NAMALWA (cell line): ENCODE data around the gene PACS2.

Source experiments
- DNase-seq: peaks from one replicate; pipeline ENCODE4 v3.0.0-alpha.2; 2015; ENCODE audit warnings: low spot score

The PACS2 gene

DNA sequence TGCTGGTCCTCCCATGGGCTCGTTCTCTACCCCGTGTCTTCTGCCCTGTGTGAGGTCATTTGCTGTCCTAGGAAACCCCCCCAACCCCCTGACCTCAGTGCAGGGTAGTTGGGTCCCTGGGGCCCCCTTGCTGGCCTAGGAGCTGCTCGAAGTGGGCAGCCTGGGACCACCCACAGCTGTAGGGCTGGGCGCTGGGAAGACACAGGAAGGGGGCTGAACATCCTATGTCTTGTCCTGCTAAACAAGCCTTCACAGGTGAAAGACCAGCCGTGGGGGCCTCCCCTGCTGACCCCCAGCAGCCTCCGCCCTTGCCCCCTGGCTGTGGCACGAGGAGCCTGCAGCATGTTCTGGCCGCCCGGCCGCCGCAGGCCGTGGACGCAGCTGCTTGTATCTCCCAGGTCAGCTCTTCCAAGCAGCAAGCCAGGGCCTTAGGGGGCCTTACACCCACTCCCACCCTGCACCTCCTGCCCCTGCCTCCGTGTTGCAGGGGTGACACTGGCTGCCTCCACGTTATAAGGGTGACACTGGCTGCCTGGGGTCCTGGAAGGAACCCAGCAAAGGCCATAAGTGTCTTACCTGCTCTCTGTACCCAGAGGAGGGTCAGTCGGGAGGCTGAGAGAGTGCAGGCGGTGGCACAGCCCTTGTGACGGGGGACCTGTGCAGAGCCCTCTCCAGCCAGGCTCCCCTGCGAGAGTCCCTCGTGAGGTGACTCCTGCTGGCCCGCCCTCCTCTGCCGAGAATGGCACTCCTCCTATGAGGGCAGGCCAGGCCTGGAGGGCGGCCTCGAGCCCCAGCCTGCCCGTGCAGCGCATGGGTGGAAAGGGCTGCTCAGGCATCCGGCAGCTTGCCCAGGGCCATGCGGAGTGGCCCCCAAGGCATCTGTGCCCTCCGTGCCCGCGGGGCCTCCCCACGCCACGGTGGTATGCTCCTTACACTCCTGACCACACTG is 72.3 kb downstream of the PACS2 start:
- no peak for DNase-seq

DNA sequence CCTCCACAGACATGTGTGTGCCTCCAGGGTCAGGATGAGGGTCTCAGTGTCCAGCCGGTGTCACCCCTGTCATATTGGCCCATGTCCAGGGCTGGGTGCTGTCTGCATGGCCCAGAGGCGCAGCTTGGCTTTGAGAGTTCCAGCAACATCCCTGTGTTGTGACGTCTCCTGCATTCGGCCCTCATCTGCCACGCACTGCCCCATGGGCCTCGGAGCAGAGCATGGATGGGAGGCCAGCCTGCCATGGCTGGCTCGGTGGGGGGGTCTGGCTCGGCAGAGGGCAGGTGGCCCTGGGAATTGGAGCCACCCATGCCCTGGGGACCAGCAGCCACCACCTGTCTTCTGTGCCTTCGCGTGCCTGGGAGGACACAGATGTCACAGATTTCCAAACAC is 73.0 kb downstream of the PACS2 start:
- DNase-seq = no peak

DNA sequence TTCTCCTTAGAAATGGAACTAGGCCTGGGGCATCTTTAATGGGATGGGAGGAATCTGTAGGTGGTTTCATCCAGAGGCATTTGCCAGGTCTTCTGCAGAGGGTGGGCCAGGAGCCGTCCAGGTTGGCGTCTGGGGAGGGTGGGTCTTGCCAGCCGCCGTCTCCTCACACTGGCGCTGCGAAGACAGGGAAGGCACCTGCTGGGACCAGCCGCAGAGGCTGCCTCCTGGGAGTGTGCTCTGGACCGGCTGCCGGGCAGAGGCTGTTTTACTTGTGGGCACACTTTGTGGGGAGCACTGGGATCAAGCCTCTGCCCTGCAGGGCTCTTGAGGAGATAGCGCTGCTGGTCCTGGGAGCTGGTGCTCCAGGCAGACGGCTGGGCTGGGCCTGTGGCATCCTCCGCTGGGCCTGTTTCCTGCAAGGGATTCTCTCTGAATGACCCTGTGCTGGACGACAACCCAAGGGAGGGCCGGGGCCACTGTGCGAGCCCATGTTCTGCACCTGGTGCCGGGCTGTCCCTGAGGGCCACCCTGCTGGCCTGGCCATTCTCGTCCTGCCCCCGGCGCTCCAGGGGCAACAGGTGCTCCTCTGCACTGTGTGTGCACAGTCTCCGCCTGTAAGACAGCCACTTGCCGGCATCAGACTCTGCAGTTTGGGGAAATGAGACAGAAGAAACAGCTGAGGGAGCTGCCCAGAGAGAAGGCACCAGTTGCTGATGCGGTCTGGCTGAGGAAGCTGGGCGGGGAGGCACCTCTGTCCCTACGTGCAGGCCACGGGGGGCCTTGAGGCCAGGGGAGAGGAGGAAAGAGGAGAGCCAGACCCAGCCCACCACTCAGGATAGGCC is 73.8 kb downstream of the PACS2 start:
- DNase-seq = no peak

DNA sequence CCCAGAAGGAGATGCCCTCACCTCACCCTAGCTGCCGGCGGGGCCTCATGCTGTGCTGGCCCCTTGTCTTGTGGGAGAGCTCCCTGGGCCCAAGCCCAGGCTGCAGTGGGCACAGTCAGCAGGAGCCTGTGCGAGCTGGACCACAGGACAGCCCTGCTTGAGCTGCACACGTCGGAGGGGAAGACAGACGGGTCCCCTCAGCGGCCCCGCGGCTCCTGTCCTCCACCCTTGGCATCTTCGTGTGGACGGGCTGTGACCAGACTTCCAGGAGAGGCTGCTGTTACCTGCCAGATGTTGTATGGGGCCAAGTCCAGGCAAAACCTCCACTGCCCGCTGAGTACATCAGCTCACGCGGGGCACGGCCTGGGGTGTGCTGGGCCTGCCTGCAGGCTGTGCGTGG is 74.4 kb downstream of the PACS2 start:
- DNase-seq = no peak

DNA sequence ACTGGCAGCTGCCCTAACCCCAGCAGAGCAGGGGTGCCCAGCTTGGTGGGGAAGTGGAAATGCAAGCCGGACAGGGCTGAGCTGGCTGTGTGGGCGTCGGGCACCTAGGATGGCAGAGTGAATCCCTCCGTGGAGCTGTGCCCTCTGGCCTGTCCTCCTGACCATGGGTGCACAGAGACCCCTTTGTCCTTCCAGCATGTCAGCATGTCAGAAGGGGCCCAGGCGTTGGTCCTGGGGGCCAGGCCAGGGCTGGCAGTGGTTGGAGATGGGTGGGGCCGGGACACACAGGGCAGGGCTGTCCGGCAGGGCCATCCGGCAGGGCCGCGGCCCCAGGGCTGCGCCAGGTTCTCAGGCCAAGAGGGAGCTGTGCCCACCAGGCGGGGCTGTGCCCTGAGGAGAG is 75.0 kb downstream of the PACS2 start:
- no peak for DNase-seq

DNA sequence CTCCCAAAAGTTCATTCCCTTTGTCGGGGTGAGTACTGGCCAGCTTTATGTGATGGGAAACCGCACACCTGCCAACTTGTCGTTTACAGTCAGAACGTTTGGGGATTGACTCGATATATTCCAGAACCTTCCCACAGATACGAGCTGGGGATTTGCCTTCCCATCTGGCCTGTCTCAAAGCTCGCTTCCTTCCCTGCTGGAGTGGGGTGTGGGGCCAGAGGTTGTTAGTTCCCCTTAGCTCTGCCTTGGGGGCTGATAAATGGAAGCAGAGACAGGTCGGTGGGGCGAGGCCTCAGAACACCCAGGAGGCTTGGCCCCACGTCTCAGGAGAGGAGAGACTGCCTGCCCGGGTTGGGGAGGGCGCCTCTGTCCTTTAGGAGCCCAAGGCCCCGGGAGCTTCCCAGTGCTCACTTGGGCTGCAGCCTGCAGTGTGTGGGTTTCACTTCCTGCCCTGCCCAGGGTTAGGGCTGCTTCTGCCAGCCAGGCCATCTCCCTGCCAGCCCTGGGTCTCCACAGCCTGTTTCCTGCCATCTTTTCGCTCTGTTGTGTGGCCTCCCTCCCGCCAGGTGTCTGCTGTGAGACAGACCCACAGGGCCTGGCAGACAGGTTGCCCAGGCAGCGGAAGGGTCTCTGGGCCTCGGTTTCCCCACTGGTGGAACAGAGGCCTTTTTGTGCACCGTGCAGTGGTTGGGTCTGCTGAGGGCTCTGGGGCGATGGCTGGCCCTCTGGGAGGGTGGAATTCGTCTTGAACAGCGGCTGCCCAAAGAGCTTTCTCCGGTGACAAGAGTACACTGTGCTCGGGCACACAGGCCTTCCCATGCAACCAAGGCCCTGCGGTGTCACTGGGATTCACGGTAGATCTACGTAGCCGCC is 75.7 kb downstream of the PACS2 start:
- no peak for DNase-seq

DNA sequence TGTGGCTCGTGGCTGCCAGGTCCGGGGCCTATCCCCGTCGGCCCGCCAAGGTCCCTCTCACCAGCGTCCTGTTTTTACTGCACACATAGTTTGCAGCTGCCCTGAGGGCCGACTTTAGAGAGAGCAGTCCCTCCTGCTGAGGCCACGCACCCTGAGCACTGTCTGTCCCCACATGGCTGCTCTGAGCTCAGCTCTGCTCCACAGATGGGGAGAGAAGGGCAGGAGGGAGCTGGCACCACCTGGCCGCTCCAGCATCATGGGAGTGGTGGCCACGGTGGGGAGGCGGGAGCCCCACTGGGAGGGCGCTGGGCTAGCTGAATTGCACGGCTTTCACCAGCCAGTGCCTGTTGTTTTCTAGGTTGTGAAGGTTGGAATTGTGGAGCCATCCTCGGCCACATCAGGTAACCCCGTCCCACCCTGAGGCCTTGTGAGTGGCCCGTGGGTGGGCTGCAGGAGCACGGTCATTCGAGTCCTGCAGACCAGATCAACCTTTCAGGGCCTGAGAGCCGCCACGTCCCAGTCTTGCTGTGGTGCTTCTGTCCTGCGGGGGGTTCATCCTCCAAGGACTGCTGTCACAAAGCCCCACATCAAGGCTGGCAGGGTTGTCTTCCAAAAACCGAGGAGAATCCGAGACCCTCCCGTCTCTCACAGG is 76.4 kb downstream of the PACS2 start:
- DNase-seq = no peak

DNA sequence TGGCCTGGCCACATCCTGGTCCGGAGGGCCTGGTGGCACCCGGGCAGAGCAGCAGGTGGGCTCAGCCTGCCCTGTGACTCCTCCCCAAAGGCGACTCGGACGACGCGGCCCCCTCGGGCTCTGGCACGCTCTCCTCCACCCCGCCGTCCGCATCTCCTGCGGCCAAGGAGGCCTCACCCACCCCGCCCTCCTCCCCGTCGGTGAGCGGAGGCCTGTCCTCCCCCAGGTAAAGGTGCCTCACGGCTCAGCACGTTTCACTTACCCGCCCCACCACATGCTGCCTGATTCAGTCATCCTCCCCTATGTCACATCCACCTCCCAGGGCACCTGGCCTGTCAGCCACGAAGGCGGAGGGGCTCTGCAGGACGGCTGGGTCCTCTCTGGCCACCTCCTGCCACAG is 77.0 kb downstream of the PACS2 start:
- DNase-seq = no peak

DNA sequence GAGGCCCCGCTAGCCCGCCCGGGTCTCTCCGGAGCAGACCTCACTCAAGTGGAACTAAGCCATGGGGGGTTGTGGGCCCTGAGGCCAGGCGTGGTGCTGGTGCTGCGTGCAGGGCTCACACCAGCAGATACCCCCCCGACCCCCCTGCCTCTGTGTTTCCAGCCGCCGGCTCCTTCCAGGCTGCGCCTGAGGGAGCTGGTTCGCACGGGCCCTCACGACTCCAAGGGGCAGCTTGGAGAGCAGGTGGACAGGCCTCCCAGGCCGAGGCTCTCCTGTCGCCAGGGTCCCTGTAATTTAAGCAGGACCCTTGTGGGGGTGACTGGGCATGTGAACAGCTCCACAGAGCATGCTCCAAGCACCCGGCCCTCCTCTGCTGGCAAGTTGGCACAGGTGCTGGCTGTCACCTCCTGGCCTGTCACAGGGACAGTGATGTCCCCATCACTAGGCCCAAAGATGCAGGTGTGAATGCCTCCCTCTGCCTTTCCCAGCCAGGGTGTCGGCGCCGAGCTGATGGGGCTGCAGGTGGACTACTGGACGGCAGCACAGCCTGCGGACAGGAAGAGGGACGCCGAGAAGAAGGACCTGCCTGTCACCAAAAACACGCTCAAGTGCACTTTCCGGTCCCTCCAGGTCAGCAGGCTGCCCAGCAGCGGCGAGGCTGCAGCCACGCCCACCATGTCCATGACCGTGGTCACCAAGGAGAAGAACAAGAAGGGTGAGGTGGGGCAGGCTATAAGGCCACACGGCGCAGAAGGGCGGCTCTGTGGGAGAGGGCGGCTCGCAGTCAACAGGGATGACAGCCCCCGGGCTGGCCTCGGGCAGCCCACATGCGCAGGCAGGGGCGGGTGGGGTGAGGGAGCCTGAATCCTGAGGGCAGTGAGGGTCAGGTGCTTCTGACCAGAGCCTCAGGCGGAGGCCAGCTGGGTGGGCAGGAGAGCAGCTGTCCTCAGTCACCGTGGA is 77.9 kb downstream of the PACS2 start:
- no peak for DNase-seq

DNA sequence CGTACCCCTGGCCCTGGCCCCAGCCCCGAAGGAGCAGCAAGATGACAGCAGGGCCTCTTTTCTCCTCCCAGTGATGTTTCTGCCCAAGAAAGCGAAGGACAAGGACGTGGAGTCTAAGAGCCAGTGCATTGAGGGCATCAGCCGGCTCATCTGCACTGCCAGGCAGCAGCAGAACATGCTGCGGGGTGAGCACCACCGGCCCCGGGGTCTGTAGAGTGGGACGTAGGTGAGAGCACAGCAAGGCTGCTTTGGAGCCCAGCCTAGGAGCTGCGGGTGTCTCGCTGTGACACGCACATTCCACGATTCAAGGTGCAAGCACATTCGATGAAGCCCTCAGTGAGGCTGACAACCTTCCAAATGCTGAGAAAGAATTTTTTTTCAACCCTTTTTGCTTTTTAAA is 78.6 kb downstream of the PACS2 start:
- no peak for DNase-seq

DNA sequence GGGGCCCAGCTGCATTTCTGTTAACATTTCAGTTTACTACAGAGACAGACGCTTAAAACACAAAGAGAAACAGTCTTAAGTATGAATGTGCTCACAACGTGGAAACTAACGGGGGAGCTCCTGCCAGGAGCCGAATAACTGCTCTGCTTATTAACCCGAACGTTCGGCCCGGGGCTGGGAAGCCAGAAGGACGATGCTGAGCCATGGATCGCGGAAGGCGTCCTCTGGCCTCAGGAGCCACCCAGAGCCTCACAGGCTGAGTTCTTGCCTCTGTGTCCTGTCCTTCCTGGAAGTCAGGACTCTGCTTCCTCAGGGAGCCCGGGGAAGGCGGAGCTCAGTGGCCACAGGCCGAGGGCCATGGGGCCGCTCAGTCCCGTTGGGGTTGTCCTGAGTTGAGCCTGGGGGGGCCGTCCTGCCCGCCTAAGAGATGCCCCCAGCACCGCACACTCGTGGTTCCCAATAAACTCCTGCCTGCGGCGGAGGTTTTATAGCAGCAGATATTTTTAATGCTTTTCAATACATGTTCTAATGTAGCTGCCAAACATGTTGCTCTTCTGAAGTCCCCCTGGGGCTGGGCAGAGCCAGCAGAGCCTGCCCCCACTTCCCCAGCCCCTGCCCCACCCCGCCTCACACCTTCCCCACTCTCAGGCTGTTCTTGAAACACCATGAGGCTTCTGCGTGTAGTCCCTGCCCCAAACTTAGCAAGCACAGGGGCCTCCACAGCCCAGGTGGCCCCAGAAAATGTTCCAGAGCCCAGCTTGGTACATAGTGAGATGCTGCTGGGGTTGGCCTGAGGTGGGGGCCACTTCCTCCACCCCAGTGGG is 80.4 kb downstream of the PACS2 start:
- DNase-seq = no peak

DNA sequence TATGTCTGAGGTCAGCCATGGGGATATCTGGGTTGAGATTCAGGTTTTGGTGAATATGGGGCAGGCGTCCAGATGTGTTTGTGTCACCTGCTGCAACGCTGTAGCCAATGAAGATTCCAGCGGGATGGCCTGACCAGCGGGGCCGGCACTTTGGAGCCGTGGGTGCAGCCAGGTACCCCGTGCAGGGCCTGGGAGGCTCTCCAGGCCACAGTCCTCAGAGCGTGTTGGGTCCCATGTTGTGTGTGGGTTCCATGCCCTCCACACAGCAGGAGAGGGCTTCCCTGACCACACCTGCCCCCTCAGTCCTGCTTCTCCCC is 80.9 kb downstream of the PACS2 start:
- DNase-seq = no peak

DNA sequence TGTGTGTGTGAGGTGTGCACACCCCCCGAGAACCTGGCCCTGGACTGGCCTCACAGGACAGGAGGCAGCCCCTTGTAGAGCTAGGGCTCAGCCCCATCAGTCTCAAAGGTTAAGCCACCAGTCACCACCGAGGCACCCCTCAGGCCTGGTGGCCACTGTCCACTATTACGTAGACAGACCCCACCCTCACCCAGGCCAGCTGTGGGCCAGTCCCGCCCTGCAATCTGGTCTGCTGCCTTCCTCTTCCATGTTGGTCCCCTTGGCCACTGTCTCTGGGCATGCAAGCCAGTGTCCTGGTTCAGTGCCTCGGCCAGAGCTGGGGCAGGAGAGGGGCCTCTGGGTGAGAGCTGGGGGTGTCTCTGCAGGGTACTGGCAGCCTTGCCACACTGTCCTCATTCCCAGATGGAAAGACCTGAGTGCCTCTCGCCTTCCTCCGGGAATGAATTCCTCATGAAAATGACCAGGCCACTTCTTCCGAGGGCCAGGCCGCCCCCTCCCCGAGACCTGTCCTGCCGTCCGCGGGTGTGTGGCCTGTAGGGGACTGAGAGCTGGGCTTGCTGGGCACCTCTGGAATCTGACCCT is 82.9 kb downstream of the PACS2 start:
- no peak for DNase-seq

DNA sequence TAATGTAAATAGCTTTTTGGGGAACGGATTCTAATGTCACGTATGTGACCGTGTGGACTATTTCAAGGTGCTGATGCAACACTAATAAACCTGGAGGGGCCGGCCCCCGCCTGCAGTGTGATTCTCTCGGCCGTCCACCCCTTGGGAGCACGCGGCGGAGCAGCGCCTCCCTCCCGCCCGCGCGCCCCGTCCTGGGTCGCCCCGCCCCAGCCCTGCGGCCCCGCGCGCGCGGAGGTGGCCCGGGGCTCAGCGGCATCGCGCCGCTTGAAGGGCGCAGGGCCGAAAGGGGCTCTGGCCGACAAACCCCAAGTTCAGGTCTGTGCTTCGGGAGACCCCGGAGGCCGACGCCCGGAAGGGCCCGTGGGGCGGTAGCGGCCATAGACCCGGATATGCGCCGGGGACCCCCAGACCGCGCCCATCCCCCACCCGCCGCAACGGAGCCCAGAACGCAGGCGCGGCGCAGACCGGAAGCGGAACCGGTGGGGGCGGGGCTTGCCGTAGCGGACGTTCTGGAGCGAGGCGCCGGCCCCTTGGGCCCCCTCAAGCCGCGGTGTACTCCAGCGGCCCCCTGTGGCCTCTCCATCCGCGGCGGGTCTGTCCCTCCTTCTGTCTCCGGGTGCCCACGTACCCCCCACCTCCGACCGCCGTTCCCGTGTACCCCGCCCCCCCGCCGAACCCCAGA is 83.6 kb downstream of the PACS2 start, which contains the start of gene TEX22:
Gene TEX22, plus strand, starts transcription at position 495 of the 682 bp plus-strand sequence. CDS start 803 bp downstream, outside the sequence.
- peak; percentile 85 for DNase-seq

DNA sequence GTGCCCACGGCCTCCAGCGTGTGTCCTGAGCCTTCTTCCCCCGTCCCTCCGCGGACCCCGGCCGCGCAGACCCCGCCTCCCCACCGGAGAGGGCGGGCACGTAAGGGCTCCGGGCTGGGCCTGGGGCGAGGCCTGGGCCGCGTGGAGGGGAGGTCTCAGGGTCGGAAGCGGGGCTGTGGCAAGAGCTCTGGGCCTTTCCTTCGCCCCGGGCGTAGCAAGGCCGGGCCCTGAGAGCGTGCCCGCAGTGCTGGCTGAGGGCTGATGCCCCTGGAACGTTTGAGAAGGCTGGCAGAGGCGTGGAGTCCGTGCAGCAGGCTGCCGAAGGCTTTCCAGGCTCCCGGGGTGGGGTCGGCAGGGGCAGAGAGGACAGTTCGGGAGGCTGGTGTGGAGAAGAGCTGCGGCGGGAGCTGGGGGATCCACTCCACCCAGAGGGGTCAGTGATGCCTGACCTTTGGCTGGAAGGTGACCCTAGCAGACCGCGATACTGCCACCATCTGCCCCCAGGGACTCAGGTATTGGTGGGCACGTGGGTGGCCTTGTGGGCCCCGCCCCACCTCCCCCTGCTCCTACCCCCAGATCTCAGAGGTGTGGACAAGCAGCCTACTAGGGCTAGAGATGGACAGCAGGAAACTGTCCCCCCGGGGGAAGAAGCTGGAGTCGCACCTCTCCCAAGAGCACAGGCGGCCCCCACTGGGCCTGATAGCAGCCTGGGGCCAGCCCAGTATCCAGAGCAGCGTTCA is 84.3 kb downstream of the PACS2 start:
- peak; percentile 71 for DNase-seq

DNA sequence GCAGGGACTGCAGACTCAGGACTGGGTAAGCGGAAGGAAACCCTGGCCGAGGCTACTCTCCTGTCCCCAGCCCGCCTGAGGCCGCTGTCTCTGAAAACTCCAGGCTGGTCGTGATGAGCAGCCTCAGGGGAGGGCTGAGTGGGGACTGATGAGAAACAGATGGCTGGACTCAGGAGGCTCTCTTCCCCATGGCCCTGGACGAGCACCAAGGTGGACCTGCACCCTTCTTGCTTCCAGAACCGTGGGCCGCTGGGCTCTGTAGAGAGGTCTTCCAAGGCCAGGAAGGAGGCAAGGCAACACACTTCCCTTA is 84.9 kb downstream of the PACS2 start:
- no peak for DNase-seq

DNA sequence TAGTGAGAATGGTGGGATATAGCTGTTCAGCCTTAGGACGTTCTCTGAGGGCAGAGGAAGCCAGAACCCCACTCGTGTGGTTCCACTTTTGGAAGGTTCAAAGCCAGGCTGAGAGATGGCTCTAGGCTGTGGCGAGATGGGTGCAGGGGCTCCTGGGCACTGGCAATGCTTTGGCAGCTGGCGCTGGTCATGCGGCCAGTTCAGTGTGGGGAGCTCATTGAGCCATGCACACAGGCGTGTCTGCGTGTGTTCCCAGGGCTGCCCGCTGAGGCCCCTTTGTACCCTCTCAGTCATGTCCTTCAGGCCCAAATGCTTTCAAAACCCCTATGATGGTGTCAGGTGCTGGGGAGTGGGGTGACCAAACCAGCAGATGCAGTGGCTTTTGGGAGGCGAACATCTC is 85.5 kb downstream of the PACS2 start:
- no peak for DNase-seq

DNA sequence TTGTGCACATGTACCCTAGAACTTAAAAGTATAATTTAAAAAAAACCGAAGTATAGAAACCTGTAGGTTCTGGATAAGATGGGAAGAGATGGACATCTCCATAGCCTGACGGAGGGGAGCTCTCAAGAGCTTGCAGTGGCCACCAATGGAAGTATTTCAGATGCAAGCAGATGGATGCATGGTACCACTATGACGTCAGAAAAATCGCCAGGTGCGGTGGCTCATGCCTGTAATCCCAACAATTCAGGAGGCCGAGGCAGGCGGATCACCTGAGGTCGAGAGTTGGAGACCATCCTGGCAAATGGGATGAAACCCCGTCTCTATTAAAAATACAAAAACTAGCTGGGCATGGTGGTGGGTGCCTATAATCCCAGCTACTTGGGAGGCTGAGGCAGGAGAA is 87.2 kb downstream of the PACS2 start:
- DNase-seq = no peak
